NCI-H1417 treated with DMSO at 0.1 percent for 48 hours (cell line): ENCODE measurements around the gene UBE2E2.
"Not testable (repeated sequence)": the region's sequence is repeated elsewhere in the genome, so short reads cannot be mapped to it uniquely, and the experiment has no call there.

Experiments used
- DNase-seq: peaks from one replicate; lab custom pipeline; 2025; lab: John Stamatoyannopoulos, UW

The UBE2E2 gene

GRCh38 chr3:23202921-23203707 lies at the start of gene UBE2E2:
UBE2E2 (plus strand) TSS chr3:23203327.
- no peak for DNase-seq

- no peak for DNase-seq
Measured at GRCh38 chr3:23153436-23153835, 49.7 kb upstream of the UBE2E2 start.

GRCh38 chr3:23157331-23157730 lies 45.8 kb upstream of the UBE2E2 start:
- no peak for DNase-seq

DNA sequence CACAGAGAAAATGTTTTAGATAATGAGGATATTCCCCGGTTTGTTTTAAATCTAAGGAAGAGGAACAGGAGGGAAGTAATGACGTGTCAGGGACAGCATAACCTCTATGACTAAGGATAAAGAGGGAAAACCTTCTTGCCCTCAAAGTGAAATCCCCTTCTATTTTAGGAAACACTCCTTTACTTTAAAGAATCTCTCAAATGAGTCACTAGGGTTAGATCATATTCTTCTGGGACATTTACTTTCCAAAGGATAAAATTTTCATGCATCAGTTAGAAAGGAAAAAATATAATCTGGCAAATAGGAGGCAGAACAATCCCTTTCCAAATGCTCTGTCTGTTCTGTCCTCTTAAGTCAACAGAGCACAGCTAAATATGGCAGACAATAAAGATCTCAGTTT lies 43.2 kb upstream of the UBE2E2 start:
- no peak for DNase-seq

- DNase-seq, result no peak
Measured at GRCh38 chr3:23161308-23161707, 41.8 kb upstream of the UBE2E2 start.

GRCh38 chr3:23161896-23162570 lies 41.1 kb upstream of the UBE2E2 start:
- no peak for DNase-seq

DNA sequence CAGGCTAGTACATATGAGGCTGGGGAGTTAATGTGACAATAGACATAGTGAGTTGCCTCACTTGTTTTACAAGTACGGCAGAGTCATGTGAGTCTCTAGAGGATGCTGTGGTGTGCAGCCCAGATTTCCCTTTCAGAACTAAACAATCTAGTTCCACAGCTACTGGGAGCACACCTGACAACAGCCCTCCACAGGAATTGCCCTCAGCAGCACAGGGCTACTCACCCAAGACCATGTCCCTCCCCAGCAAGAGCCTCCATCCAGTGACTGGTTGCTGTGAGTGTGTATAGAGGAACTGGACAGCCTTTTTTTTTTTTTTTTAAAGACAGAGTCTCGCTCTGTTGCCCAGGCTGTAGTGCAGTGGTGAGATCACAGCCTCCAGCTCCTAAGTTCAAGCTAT lies 40.2 kb upstream of the UBE2E2 start:
- DNase-seq, result no peak

DNA sequence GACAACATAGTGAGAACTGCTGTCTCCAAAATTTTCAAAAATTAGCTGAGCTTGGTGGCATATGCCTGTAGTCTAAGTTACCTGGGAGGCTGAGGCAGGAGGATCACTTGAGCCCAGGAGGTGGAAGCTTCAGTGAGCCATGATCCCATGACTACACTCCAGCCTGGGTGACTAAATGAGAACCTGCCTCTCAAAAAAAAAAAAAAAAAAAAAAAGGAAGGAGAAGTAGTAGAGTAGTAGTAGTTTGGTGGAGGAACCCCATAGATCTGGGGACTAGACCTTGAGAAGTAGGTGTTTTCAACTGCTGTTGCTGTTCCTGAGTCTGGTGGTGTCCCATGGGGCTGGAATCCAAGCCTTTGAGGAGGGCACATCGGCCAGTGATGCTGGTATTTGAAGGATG lies 38.4 kb upstream of the UBE2E2 start:
- no peak for DNase-seq

DNA sequence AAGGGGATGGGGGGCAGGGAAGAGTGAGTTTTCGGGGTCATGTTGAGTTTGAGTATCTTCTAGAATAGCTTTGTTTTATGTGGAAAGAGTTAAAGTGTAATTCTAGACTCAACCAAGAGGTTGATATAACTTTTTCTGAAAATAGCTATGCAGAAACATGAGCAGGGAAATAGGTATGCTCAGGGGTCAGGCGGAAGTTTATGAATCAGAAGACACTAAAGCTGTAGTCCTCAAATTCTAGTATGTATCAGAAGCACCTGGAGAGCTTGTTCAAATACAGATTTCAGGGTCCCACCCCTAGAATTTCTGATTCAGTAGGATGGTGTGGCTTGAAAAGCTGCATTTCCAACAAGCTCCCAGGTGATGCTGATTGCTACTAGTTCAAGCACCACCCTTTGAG lies 37.6 kb upstream of the UBE2E2 start:
- DNase-seq, result no peak

DNA sequence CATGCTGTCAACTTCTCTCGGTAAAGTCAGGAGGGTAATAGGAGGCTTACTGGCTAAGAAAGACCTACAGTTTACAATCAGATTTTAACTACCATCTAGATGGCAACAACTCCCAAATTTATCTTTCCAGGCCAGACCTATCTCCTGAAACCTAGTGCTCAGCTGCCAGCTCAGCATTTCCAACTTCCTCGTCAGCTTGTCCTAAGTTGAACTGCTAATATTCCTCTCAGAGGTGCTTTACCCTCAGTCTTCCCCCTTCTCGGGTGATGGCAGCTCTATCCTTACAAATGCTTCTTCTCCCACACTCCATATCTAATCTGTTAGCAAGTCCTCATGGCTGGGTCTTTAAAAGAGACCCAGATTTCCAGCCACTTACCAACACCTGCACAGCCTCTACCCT lies 36.9 kb upstream of the UBE2E2 start:
- no peak for DNase-seq

- DNase-seq, result no peak
Measured at GRCh38 chr3:23166845-23167244, 36.3 kb upstream of the UBE2E2 start.

GRCh38 chr3:23169551-23169950 lies 33.6 kb upstream of the UBE2E2 start:
- DNase-seq, result no peak

DNA sequence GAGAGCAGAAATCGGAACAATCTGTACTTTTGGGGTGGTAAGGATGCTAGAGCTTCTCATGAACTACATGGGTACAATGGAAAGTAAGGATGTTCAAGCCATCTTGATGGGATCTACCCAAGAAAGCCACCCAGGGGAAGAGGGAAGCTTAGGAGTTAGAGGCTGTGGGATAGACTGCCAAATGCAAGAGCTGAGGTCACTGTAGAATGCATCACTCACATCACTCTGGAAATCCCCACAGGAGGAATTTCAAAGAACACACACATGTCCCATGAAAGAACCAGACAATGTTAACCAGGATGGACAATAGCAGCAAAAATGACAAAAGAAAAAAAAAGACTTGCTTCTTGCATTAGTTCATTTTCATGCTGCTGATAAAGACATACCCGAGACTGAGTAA lies 32.8 kb upstream of the UBE2E2 start:
- DNase-seq, result no peak

GRCh38 chr3:23172059-23172458 lies 31.1 kb upstream of the UBE2E2 start:
- DNase-seq, result no peak

- no peak for DNase-seq
Measured at GRCh38 chr3:23174426-23175039, 28.6 kb upstream of the UBE2E2 start.

- DNase-seq, result no peak
Measured at GRCh38 chr3:23175341-23176083, 27.6 kb upstream of the UBE2E2 start.

DNA sequence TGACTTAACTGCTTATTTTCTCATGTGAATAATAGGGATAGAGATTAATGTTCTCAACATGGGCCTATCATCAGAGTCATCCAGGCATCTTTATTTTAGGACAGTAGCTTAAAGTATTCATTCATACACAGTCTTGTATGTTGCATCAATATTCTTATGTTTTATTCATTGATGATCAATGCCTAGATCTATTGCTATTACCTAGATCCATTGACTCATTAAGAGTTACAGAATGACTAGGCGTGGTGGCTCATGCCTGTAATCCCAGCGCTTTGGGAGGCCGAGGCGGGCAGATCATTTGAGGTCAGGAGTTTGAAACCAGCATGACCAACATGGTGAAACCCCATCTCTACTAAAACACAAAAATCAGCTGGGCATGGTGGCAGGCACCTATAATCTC lies 26.3 kb upstream of the UBE2E2 start:
- DNase-seq, result not testable (repeated sequence)

GRCh38 chr3:23182996-23183513 lies 20.1 kb upstream of the UBE2E2 start:
- no peak for DNase-seq

DNA sequence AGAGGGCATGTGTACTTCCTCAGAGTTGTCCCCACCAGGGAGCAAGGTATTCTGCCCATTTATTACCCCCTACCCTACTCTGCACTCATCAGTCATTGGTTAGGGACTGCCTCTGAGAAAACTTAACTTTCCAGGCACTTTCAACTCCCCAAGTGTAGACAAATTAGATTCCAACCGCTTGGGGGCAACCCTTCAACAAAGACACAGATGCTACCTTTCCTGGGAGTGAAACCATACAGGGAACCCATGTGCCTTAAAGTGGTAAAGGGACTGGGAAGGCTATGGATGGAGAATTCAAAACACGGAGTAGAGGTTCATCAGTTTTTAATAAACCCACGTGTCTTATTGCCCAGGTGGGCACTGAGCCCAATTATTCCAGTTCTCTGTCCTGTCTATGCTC lies 19.4 kb upstream of the UBE2E2 start:
- DNase-seq, result no peak

DNA sequence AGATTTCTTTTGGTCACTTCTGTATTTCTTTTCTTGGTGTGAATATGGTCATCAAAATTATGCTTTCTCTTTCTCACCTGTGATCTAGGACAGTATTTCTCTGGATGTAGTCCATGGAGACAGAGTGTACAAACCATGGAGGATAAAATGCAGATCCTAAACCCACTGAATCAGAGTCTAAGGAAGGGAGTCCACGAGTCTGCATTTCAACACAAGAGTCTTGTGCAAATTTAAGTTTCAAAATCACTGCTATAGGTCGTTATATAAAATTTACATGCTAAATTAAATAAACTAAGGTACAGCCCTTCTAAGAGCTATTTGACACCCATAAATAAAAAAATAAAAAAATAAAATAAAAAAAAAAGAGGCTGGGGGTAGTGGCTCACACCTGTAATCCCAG lies 17.3 kb upstream of the UBE2E2 start:
- no peak for DNase-seq

GRCh38 chr3:23189187-23189586 lies 13.9 kb upstream of the UBE2E2 start:
- no peak for DNase-seq

GRCh38 chr3:23192816-23193215 lies 10.3 kb upstream of the UBE2E2 start:
- no peak for DNase-seq
